RWPE1 (cell line): ENCODE measurements around the gene PDZD8.
A peak's percentile ranks its signal among the peaks of the same experiment; 100 is the strongest.

Experiments used
- CTCF ChIA-PET: fragments of 350-600 bp; sonication (Branson Sonifier 250); formaldehyde crosslinking; extraction: SDS; loops from one replicate; lab custom pipeline; 2021; lab: Yijun Ruan, JAX
- POLR2A ChIA-PET: fragments of 400-600 bp; formaldehyde crosslinking; extraction: SDS; loops from one replicate; lab custom pipeline; 2020; ENCODE audit warnings: antibody characterized with exemption; ENCODE audit not compliant: low non-redundant PET; lab: Yijun Ruan, JAX
- DNase-seq: peaks from one replicate; pipeline ENCODE4 v3.0.0; 2012; ENCODE audit warnings: low spot score
- H3K27ac ChIP-seq: fragments of 450-650 bp; 2 replicates; pipeline ENCODE4 v1.5.1; 2017
- CTCF ChIP-seq: fragments of 450-650 bp; conservative IDR thresholded peaks from 2 replicates; pipeline ENCODE4 v1.5.1; 2017; ENCODE audit warnings: low read depth, mild to moderate bottlenecking

The PDZD8 gene

GRCh38 chr10:117399341-117400196 is 24.3 kb upstream of the PDZD8 start:
- ChIA-PET POLR2A (interaction anchor here (0.7 kb wide), 1 partner anchor 1127 kb away, joined by 5 read pairs; no protein-coding TSS in a partner anchor), CTCF (no interaction called here)
- H3K27ac ChIP-seq: no peak overlapping the region
- TF ChIP-seq CTCF: no peak
- DNase-seq: peak; percentile 36

- CTCF ChIA-PET: no interaction called here
Measured at GRCh38 chr10:117398029-117398428, 22.8 kb upstream of the PDZD8 start.

GRCh38 chr10:117391436-117392205 is 16.4 kb upstream of the PDZD8 start:
- ChIA-PET CTCF (interaction anchor here (0.6 to 0.9 kb wide), 2 partner anchors 9 to 22 kb away, joined by 3 read pairs; no protein-coding TSS in a partner anchor), POLR2A (no interaction called here)
- no peak overlapping the region for H3K27ac ChIP-seq
- DNase-seq: no peak
- no peak for TF ChIP-seq CTCF

More at GRCh38 chr10:117398029-117398428, 22.8 kb upstream of the PDZD8 start:
- no peak overlapping the region for H3K27ac ChIP-seq
- DNase-seq: no peak
- TF ChIP-seq CTCF: no peak
- POLR2A ChIA-PET: no interaction called here

GRCh38 chr10:117390420-117390819 is 15.2 kb upstream of the PDZD8 start:
- ChIA-PET POLR2A (no interaction called here), CTCF (no interaction called here)
- H3K27ac ChIP-seq: no peak overlapping the region
- TF ChIP-seq CTCF: no peak
- DNase-seq: no peak

GRCh38 chr10:117386805-117387204 is 11.6 kb upstream of the PDZD8 start:
- no peak for TF ChIP-seq CTCF
- CTCF ChIA-PET: no interaction called here
- H3K27ac ChIP-seq: no peak overlapping the region
- DNase-seq: no peak
- POLR2A ChIA-PET: no interaction called here

- H3K27ac ChIP-seq: no peak overlapping the region
- CTCF ChIA-PET: interaction anchor here (0.6 to 0.7 kb wide), 3 partner anchors 12 to 1076 kb away, joined by 3 to 10 read pairs (median 3); no protein-coding TSS in a partner anchor
- DNase-seq: no peak
- POLR2A ChIA-PET: no interaction called here
- TF ChIP-seq CTCF: no peak
Measured at GRCh38 chr10:117382861-117383260, 7.6 kb upstream of the PDZD8 start.
